Ishikawa (cell line): ENCODE data around the gene TMPRSS7.

Experiments used
- CEBPB ChIP-seq: IDR thresholded peaks from 2 replicates; pipeline ENCODE4 v1.6.1; 2012
- CREB1 ChIP-seq: IDR thresholded peaks from 2 replicates; pipeline ENCODE4 v1.6.1; 2012; ENCODE audit warnings: low read depth
- EGR1 ChIP-seq: IDR thresholded peaks from 2 replicates; pipeline ENCODE4 v1.6.1; 2012
- EP300 ChIP-seq: IDR thresholded peaks from 2 replicates; pipeline ENCODE4 v1.6.1; 2012; ENCODE audit warnings: borderline replicate concordance
- FOXM1 ChIP-seq: IDR thresholded peaks from 2 replicates; pipeline ENCODE4 v1.6.1; 2012; ENCODE audit warnings: low read depth, borderline replicate concordance
- MAX ChIP-seq: IDR thresholded peaks from 2 replicates; pipeline ENCODE4 v1.6.1; 2012
- RAD21 ChIP-seq: IDR thresholded peaks from 2 replicates; pipeline ENCODE4 v1.6.1; 2012; ENCODE audit warnings: low read depth
- REST ChIP-seq: IDR thresholded peaks from 2 replicates; pipeline ENCODE4 v1.6.1; 2012; ENCODE audit warnings: low read depth, mild to moderate bottlenecking
- TCF12 ChIP-seq: IDR thresholded peaks from 2 replicates; pipeline ENCODE4 v1.6.1; 2012; ENCODE audit warnings: low read depth
- TEAD4 ChIP-seq: IDR thresholded peaks from 2 replicates; pipeline ENCODE4 v1.6.1; 2012
- USF1 ChIP-seq: IDR thresholded peaks from 2 replicates; pipeline ENCODE4 v1.6.1; 2012
- YY1 ChIP-seq: IDR thresholded peaks from 2 replicates; pipeline ENCODE4 v1.6.1; 2012; ENCODE audit warnings: low read depth

- TF ChIP-seq CREB1 (no peak), REST (no peak), RAD21 (no peak), USF1 (no peak), EGR1 (no peak), TCF12 (no peak), MAX (no peak), FOXM1 (no peak), EP300 (no peak), YY1 (no peak), CEBPB (no peak), TEAD4 (no peak)
These were observed 23.9 kb upstream of the TMPRSS7 start for GRCh38 chr3:112010636-112011035.
